GM23338 (cell line): Measurements from ENCODE around the gene TMEM44. TPM values are rescaled to one million over a fixed set of nuclear protein-coding genes. Genes with fewer than 3 reads are reported as not detected.

Experiments
- ATAC-seq: fragments of 200-7000 bp; cut with Tn5 transposase; 3 replicates; pipeline ENCODE4 v1.9.1; 2020
- DNase-seq: peaks from one replicate; pipeline ENCODE4 v3.0.0-alpha.2; 2015; ENCODE audit warnings: low spot score
- H2AFZ ChIP-seq: fragments of 200-600 bp; sonication (generic); 2 replicates; pipeline ENCODE4 v1.8.0; 2016; ENCODE audit warnings: antibody characterized with exemption, mild to moderate bottlenecking, moderate library complexity
- H3F3A ChIP-seq: fragments of 200-600 bp; sonication (generic); replicated peaks from 2 replicates; pipeline ENCODE4 v1.8.0; 2017; ENCODE audit warnings: antibody characterized with exemption, mixed run types, low read depth
- H3K27ac ChIP-seq: fragments of 200-600 bp; sonication (generic); 2 replicates; pipeline ENCODE4 v1.6.1; 2016; ENCODE audit warnings: low read depth
- H3K27me3 ChIP-seq: fragments of 200-600 bp; sonication (generic); 2 replicates; pipeline ENCODE4 v1.8.0; 2016; ENCODE audit warnings: mild to moderate bottlenecking, mixed run types, moderate library complexity; ENCODE audit not compliant: insufficient read depth
- H3K36me3 ChIP-seq: fragments of 200-600 bp; sonication (generic); 2 replicates; pipeline ENCODE4 v1.8.0; 2016; ENCODE audit warnings: mild to moderate bottlenecking; ENCODE audit not compliant: insufficient read depth
- H3K4me1 ChIP-seq: fragments of 200-600 bp; sonication (generic); 2 replicates; pipeline ENCODE4 v1.8.0; 2016; ENCODE audit warnings: mild to moderate bottlenecking, moderate library complexity; ENCODE audit not compliant: insufficient read depth
- H3K4me2 ChIP-seq: fragments of 200-600 bp; sonication (generic); 2 replicates; pipeline ENCODE4 v1.7.1; 2017; ENCODE audit warnings: mixed run types
- H3K4me3 ChIP-seq: fragments of 200-600 bp; sonication (generic); 2 replicates; pipeline ENCODE4 v1.6.1; 2016; ENCODE audit warnings: mixed run types
- H3K79me2 ChIP-seq: fragments of 200-600 bp; sonication (generic); replicated peaks from 2 replicates; pipeline ENCODE4 v1.8.0; 2017; ENCODE audit warnings: mild to moderate bottlenecking; ENCODE audit not compliant: insufficient read depth
- H3K9me2 ChIP-seq: fragments of 200-600 bp; sonication (generic); 2 replicates; pipeline ENCODE4 v1.8.0; 2017; ENCODE audit not compliant: insufficient read depth
- H4K20me1 ChIP-seq: fragments of 200-600 bp; sonication (generic); replicated peaks from 2 replicates; pipeline ENCODE4 v1.8.0; 2017; ENCODE audit warnings: mild to moderate bottlenecking; ENCODE audit not compliant: insufficient read depth
- H3K27ac Mint-ChIP-seq: 2 replicates; pipeline ENCODE4 v1.8.0; 2020; ENCODE audit warnings: inconsistent platforms, mild to moderate bottlenecking, moderate library complexity, mixed read lengths
- H3K27me3 Mint-ChIP-seq: 3 replicates; pipeline ENCODE4 v1.8.0; 2022; ENCODE audit warnings: low read depth, mild to moderate bottlenecking, moderate library complexity, mixed read lengths, inconsistent platforms; ENCODE audit not compliant: insufficient read depth, poor library complexity
- H3K36me3 Mint-ChIP-seq: 3 replicates; pipeline ENCODE4 v1.8.0; 2021; ENCODE audit warnings: low read depth, mild to moderate bottlenecking, inconsistent platforms, moderate library complexity, mixed read lengths
- H3K4me1 Mint-ChIP-seq: 3 replicates; pipeline ENCODE4 v1.8.0; 2020; ENCODE audit warnings: mild to moderate bottlenecking, inconsistent platforms, mixed read lengths
- H3K4me3 Mint-ChIP-seq: 3 replicates; pipeline ENCODE4 v1.8.0; 2021; ENCODE audit warnings: moderate library complexity, mild to moderate bottlenecking, inconsistent platforms, mixed read lengths
- H3K9me3 Mint-ChIP-seq: 3 replicates; pipeline ENCODE4 v1.8.0; 2020; ENCODE audit warnings: moderate library complexity, mild to moderate bottlenecking, inconsistent platforms, mixed read lengths
- ETS1 ChIP-seq: IDR thresholded peaks from 2 replicates; pipeline ENCODE4 v1.6.1; 2016; ENCODE audit warnings: antibody characterized with exemption
- EZH2phosphoT487 ChIP-seq: fragments of 200-600 bp; sonication (generic); IDR thresholded peaks from one replicate; pipeline ENCODE4 v1.8.1; 2018; ENCODE audit warnings: antibody characterized with exemption; ENCODE audit not compliant: unreplicated experiment
- NANOG ChIP-seq: IDR thresholded peaks from 2 replicates; pipeline ENCODE4 v1.6.1; 2016; ENCODE audit warnings: antibody characterized with exemption, borderline replicate concordance
- POLR2AphosphoS5 ChIP-seq: IDR thresholded peaks from 2 replicates; pipeline ENCODE4 v1.6.1; 2016; ENCODE audit warnings: antibody characterized with exemption, low read depth
- ZNF114 ChIP-seq: fragments of 250-450 bp; sonication (Bioruptor Pico); IDR thresholded peaks from 2 replicates; pipeline ENCODE4 v1.5.0; 2020; ENCODE audit warnings: mild to moderate bottlenecking, moderate library complexity
- ZNF331 ChIP-seq: fragments of 250-450 bp; sonication (Bioruptor Pico); IDR thresholded peaks from 2 replicates; pipeline ENCODE4 v1.5.0; 2020; ENCODE audit warnings: low read depth, mild to moderate bottlenecking, moderate library complexity
- polyA plus RNA-seq: library from polyadenylated mRNA; unstranded; fragments of >200 nt; fragmentation: Nextera tagmentation; extraction: Ambion mirVana; gene quantifications from 2 replicates; pipeline ENCODE4 v1.2.1, GENCODE V29; 2016
- total RNA-seq: library from RNA; depleted of rRNA; stranded (reverse); fragments of >200 nt; shearing (Covaris generic); gene quantifications from 2 replicates; pipeline ENCODE4 v1.2.3, GENCODE V29; 2014

TMEM44 gene
- total and polyA plus RNA-seq, 2 experiments from 2014 or later, result 10.0 to 10.5 TPM

GRCh38 chr3:194592798-194593752, 40.1 kb downstream of the TMEM44 start:
- H3K9me2 ChIP-seq, result no peaks in the 10 kb centered on the region
- Mint-ChIP-seq H3K4me3 (no peak overlapping the region), H3K36me3 (no peaks in the 10 kb centered on the region), H3K9me3 (no peaks in the 10 kb centered on the region), H3K4me1 (no peaks in the 10 kb centered on the region), H3K27me3 (peaks cover 5% of the 10 kb centered on the region), H3K27ac (no peak overlapping the region)
- no peaks in the 10 kb centered on the region for H3F3A ChIP-seq
- H3K27ac ChIP-seq, result no peak overlapping the region
- no peaks in the 10 kb centered on the region for H3K27me3 ChIP-seq
- no peak overlapping the region for H3K4me2 ChIP-seq
- no peak for DNase-seq
- ATAC-seq, result no peak
- no peak for TF ChIP-seq ZNF331 (CRISPR knock-in tag)
- no peak overlapping the region for H2AFZ ChIP-seq
- H3K36me3 ChIP-seq, result no peaks in the 10 kb centered on the region
- no peaks in the 10 kb centered on the region for H3K4me1 ChIP-seq
- no peaks in the 10 kb centered on the region for H3K79me2 ChIP-seq
- no peaks in the 10 kb centered on the region for H4K20me1 ChIP-seq
- no peak overlapping the region for H3K4me3 ChIP-seq

- no peaks in the 10 kb centered on the region for H3K36me3 ChIP-seq
- Mint-ChIP-seq H3K9me3 (no peaks in the 10 kb centered on the region), H3K4me1 (peaks cover 5% of the 10 kb centered on the region), H3K27ac (no peak overlapping the region), H3K4me3 (no peak overlapping the region), H3K27me3 (peaks cover 2% of the 10 kb centered on the region), H3K36me3 (no peaks in the 10 kb centered on the region; the same call in 2 of the 3 replicates)
- no peak overlapping the region for H3K27ac ChIP-seq
- no peak overlapping the region for H3K4me3 ChIP-seq
- ATAC-seq, result no peak
- H4K20me1 ChIP-seq, result no peaks in the 10 kb centered on the region
- H3K9me2 ChIP-seq, result no peaks in the 10 kb centered on the region
- peaks cover 10% of the 10 kb centered on the region; the same call in 1 of the 2 replicates for H3K79me2 ChIP-seq
- no peak overlapping the region for H3K4me2 ChIP-seq
- no peaks in the 10 kb centered on the region for H3K27me3 ChIP-seq
- H3F3A ChIP-seq, result no peaks in the 10 kb centered on the region
- TF ChIP-seq ZNF114 (CRISPR knock-in tag) (no peak), NANOG (no peak), POLR2AphosphoS5 (no peak)
- H3K4me1 ChIP-seq, result peaks cover 8% of the 10 kb centered on the region; the same call in 1 of the 2 replicates
- DNase-seq, result no peak
- no peak overlapping the region for H2AFZ ChIP-seq
Observed at GRCh38 chr3:194588741-194589140, 44.5 kb downstream of the TMEM44 start.

- H3K4me2 ChIP-seq, result no peak overlapping the region
- Mint-ChIP-seq H3K4me1 (peaks cover 5% of the 10 kb centered on the region), H3K27me3 (peaks cover 2% of the 10 kb centered on the region), H3K36me3 (no peaks in the 10 kb centered on the region; the same call in 2 of the 3 replicates), H3K4me3 (no peak overlapping the region), H3K9me3 (no peaks in the 10 kb centered on the region), H3K27ac (no peak overlapping the region)
- H3K4me1 ChIP-seq, result peaks cover 8% of the 10 kb centered on the region; the same call in 1 of the 2 replicates
- TF ChIP-seq NANOG (no peak), ETS1 (no peak), EZH2phosphoT487 (no peak), ZNF114 (CRISPR knock-in tag) (no peak), POLR2AphosphoS5 (no peak)
- ATAC-seq (no peak), DNase-seq (no peak)
- H3K36me3 ChIP-seq, result no peaks in the 10 kb centered on the region
- H3K27ac ChIP-seq, result no peak overlapping the region
- no peaks in the 10 kb centered on the region for H3F3A ChIP-seq
- H3K4me3 ChIP-seq, result no peak overlapping the region
- H4K20me1 ChIP-seq, result no peaks in the 10 kb centered on the region
- H3K79me2 ChIP-seq, result peaks cover 10% of the 10 kb centered on the region; the same call in 1 of the 2 replicates
- no peak overlapping the region for H2AFZ ChIP-seq
- H3K27me3 ChIP-seq, result no peaks in the 10 kb centered on the region
- H3K9me2 ChIP-seq, result no peaks in the 10 kb centered on the region
Observed at GRCh38 chr3:194588236-194588635, 45.0 kb downstream of the TMEM44 start.
